OCI-LY3 (cell line): Measurements from ENCODE around the gene CSH1.
"Not testable (repeated sequence)": the region's sequence is repeated elsewhere in the genome, so short reads cannot be mapped to it uniquely, and the experiment has no call there.

Experiments used
- H2AFZ ChIP-seq: fragments of 200-600, 300-600 bp; shearing (Covaris generic); 2 replicates; pipeline ENCODE4 v1.6.0; 2014; ENCODE audit warnings: antibody characterized with exemption, low read depth, low read length
- H3K27ac ChIP-seq: fragments of 200-600, 300-600 bp; sonication (generic); 2 replicates; pipeline ENCODE4 v1.5.1; 2014; ENCODE audit warnings: mild to moderate bottlenecking, low read length, moderate library complexity, mixed read lengths
- H3K27me3 ChIP-seq: fragments of 200-600, 300-600 bp; sonication (generic); 2 replicates; pipeline ENCODE4 v1.6.1; 2014; ENCODE audit warnings: low read depth, low read length, mixed read lengths
- H3K36me3 ChIP-seq: fragments of 200-600, 300-600 bp; sonication (generic); replicated peaks from 2 replicates; pipeline ENCODE3; 2014; ENCODE audit warnings: low read depth, low read length, mixed read lengths
- H3K4me1 ChIP-seq: fragments of 300-600, 200-600 bp; sonication (generic); 2 replicates; pipeline ENCODE4 v1.6.1; 2014; ENCODE audit warnings: low read length, mixed read lengths
- H3K4me2 ChIP-seq: fragments of 200-600, 300-600 bp; sonication (generic); 2 replicates; pipeline ENCODE4 v1.6.1; 2014; ENCODE audit warnings: low read length, mixed read lengths
- H3K4me3 ChIP-seq: fragments of 300-600, 200-600 bp; sonication (generic); 2 replicates; pipeline ENCODE4 v1.5.1; 2014; ENCODE audit warnings: antibody characterized with exemption, mild to moderate bottlenecking, low read length, moderate library complexity
- H3K79me2 ChIP-seq: fragments of 300-600, 200-600 bp; shearing (Covaris generic); 2 replicates; pipeline ENCODE4 v1.6.1; 2014; ENCODE audit warnings: mild to moderate bottlenecking, low read length, mixed read lengths
- H3K9ac ChIP-seq: fragments of 300-600, 200-600 bp; shearing (Covaris generic); 2 replicates; pipeline ENCODE4 v1.6.0; 2014; ENCODE audit warnings: mild to moderate bottlenecking, low read length, moderate library complexity
- H3K9me3 ChIP-seq: fragments of 200-600, 300-600 bp; shearing (Covaris generic); 2 replicates; pipeline ENCODE4 v1.6.1; 2014; ENCODE audit warnings: low read length, mixed read lengths; ENCODE audit not compliant: insufficient read depth
- H4K20me1 ChIP-seq: fragments of 200-600, 300-600 bp; sonication (generic); 2 replicates; pipeline ENCODE4 v1.6.1; 2016; ENCODE audit warnings: low read length, mixed read lengths; ENCODE audit not compliant: insufficient read depth
- EZH2phosphoT487 ChIP-seq: fragments of 200-600 bp; shearing (Covaris generic); IDR thresholded peaks from 2 replicates; pipeline ENCODE4 v1.6.1; 2018; ENCODE audit warnings: antibody characterized with exemption, mixed run types, low read depth
- TF ChIP-seq, protein P1 (sequence below): fragments of 200-600, 300-600 bp; sonication (generic); IDR thresholded peaks from 2 replicates; pipeline ENCODE4 v1.5.1; 2014; ENCODE audit warnings: antibody characterized with exemption, low read length, low read depth

Gene CSH1

DNA sequence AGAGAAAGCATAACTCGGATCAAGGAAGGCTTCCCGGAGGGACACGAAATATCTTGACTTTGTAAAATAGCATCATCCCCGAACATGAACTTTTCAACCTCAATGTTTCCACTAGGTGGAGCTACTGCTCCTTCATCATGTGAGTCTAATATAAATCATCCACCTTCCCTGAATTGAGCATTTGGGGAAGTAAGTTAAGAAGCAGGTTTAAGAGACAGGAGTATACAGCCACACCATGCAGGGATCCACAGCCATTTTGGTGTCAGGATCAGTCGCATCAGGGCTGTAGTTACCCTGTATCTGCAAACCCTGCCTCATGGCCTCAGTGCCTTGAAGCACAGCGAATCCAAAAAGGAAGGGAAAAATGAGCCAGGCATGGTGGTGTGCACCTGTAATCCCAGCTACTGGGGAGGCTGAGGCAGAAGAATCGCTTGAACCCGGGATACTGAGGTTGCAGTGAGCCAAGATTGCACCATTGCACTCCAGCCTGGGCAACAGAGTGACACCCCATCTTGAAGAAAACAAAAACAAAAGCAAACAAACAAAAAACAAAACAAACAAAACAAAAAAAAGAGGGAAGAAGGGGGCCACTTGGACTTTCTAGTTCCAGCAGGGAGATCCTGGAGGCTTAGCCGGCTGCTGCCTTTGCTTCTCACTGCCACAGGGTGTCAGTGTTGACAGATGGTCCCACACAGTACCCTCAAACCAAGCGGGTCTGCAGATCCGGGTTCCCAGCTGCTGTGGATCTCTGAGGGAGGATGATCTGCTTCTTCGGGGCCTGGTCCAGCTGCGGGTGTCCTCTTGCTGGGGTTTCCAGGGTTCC, 7.1 kb downstream of the CSH1 start:
- not testable (repeated sequence) for H3K9me3 ChIP-seq, H3K79me2 ChIP-seq, H3K4me1 ChIP-seq, H3K36me3 ChIP-seq, H3K27me3 ChIP-seq, H3K9ac ChIP-seq, H3K4me3 ChIP-seq, H4K20me1 ChIP-seq, H3K27ac ChIP-seq, H2AFZ ChIP-seq
- TF ChIP-seq, protein P1, sequence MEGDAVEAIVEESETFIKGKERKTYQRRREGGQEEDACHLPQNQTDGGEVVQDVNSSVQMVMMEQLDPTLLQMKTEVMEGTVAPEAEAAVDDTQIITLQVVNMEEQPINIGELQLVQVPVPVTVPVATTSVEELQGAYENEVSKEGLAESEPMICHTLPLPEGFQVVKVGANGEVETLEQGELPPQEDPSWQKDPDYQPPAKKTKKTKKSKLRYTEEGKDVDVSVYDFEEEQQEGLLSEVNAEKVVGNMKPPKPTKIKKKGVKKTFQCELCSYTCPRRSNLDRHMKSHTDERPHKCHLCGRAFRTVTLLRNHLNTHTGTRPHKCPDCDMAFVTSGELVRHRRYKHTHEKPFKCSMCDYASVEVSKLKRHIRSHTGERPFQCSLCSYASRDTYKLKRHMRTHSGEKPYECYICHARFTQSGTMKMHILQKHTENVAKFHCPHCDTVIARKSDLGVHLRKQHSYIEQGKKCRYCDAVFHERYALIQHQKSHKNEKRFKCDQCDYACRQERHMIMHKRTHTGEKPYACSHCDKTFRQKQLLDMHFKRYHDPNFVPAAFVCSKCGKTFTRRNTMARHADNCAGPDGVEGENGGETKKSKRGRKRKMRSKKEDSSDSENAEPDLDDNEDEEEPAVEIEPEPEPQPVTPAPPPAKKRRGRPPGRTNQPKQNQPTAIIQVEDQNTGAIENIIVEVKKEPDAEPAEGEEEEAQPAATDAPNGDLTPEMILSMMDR: peak; percentile 35
- H3K4me2 ChIP-seq: peak overlapping the region; percentile 41; the same call in 1 of the 2 replicates

DNA sequence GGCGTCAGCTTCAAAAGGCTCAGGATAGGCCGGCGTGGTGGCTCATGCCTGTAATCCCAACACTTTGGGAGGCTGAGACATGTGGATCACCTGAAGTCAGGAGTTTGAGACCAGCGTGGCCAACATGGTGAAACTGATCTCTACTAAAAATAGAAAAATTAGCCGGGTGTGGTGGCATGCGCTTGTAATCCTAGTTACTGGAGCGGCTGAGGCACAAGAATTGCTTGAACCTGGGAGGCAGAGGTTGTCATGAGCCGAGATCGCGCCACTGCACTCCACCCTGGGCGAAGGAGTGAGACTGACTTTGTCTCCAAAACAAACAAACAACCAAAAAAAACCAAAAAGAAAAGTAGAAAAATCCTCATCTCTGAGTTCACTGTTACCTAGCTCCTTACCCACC, 11.3 kb downstream of the CSH1 start:
- H3K27me3 ChIP-seq, H3K36me3 ChIP-seq, H3K4me1 ChIP-seq, H3K79me2 ChIP-seq, H3K9ac ChIP-seq, H3K4me2 ChIP-seq, H3K4me3 ChIP-seq, H3K9me3 ChIP-seq, H4K20me1 ChIP-seq, H3K27ac ChIP-seq, H2AFZ ChIP-seq: not testable (repeated sequence)

DNA sequence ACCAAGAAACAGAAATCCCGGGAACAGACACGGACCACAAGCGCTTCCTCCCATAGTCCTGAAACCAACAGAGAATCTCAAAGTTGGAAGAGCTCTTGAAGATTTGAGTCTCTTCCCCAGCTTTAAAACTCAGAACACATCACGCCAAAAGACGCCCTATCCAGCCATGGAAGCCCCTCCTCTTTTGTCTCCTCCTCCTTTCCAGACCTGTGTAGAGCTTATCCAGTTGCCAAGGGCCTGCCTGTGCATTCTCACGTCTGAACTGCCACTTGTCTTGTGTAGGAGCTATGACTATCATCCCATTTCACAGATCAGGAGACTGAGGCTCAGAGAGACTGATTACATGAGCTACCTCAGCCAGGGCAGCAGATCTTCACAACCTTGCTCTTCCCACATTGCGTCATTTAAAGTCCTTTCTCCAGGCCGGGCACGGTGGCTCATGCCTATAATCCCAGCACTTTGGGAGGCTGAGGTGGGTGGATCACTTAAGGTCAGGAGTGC, 13.7 kb downstream of the CSH1 start:
- peaks cover 11% of the 10 kb centered on the region; the same call in 1 of the 2 replicates for H3K4me1 ChIP-seq
- H3K27me3 ChIP-seq, H3K4me2 ChIP-seq, H3K4me3 ChIP-seq, H3K9me3 ChIP-seq, H4K20me1 ChIP-seq, H3K9ac ChIP-seq, H3K36me3 ChIP-seq, H3K79me2 ChIP-seq, H2AFZ ChIP-seq, H3K27ac ChIP-seq: not testable (repeated sequence)

DNA sequence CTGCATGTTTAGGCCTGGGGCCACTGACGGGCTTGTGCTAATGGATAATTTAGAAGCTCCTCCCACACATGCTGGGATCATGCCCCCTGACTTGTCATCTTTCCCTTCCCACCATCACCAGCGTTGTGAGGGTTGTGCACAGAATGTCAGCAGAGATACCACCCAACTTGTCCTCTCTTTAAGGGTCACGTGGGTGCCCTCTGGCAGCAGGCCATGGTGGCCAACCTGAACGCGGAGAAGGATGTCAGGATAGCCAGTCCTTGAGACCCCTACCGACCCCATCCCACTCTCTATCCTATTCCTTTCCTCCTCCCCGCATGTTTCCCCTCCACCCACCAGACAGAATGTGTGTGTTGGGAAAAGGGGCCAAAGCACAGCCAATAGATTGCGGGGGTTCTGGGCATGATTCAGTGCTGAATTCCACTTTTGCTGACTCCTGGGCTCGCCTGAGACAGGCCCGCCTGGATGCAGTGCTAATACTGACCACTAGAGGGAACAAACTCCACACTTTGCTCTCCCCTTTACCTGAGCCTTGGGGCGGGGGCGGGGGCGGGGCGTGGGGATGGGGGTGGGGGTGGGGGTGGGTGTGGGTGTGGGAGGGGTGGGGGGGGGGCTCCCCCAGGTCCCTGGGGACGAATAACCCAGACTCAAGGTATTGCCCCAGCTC, 14.3 kb downstream of the CSH1 start, which contains the start of gene GH2:
Gene GH2 (minus strand): TSS at position 10 of the 667 bp plus-strand sequence. CDS start 143 bp downstream, outside the sequence.
- no peaks in the 10 kb centered on the region for H4K20me1 ChIP-seq
- no peaks in the 10 kb centered on the region for H3K9me3 ChIP-seq
- H3K4me2 ChIP-seq: no peak within 1 kb of the TSS
- no peaks in the 10 kb centered on the region for H3K36me3 ChIP-seq
- H3K27ac ChIP-seq: no peak within 1 kb of the TSS
- TF ChIP-seq, protein P1: peak; percentile 46
- TF ChIP-seq EZH2phosphoT487: no peak
- H3K4me3 ChIP-seq: no peak within 1 kb of the TSS
- H3K27me3 ChIP-seq: no peaks in the 10 kb centered on the region
- no peak within 1 kb of the TSS for H2AFZ ChIP-seq
- no peaks in the 10 kb centered on the region for H3K79me2 ChIP-seq
- no peak within 1 kb of the TSS for H3K9ac ChIP-seq
- H3K4me1 ChIP-seq: peaks cover 11% of the 10 kb centered on the region; the same call in 1 of the 2 replicates

DNA sequence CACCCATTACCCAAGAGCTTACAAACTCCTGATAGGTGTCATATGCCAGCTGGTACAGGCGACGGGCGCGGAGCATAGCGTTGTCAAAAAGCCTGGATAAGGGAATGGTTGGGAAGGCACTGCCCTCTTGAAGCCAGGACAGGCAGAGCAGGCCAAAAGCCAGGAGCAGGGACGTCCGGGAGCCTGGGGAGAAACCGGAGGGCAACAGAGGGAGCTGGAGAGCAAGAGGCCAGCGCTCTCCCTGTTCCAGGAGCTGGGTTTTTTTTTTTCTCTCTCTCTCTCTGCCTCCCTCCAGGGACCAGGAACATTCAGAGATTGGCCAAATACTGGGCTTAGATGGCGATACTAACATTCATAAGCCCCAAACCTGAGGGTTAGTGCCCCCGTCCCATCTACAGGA, 15.0 kb downstream of the CSH1 start:
- not testable (repeated sequence) for H3K27ac ChIP-seq, H3K4me2 ChIP-seq, H3K36me3 ChIP-seq, H2AFZ ChIP-seq, H3K9me3 ChIP-seq, H4K20me1 ChIP-seq, H3K27me3 ChIP-seq, H3K79me2 ChIP-seq, H3K4me3 ChIP-seq, H3K9ac ChIP-seq
- peaks cover 11% of the 10 kb centered on the region; the same call in 1 of the 2 replicates for H3K4me1 ChIP-seq
